Central memory CD8-positive, alpha-beta T cell (primary cell): ENCODE results near the gene LMOD3.

Experiments
- ATAC-seq: fragments of 150-1000 bp; cut with Tn5 transposase; replicated peaks from 2 replicates; pipeline ENCODE4 v1.10.0; 2022; ENCODE audit warnings: mild to moderate bottlenecking, moderate FRiP score, moderate number of reproducible peaks; ENCODE audit not compliant: poor library complexity, severe bottlenecking; ENCODE audit errors: extremely low read depth
- DNase-seq, 2 donors: peaks; one replicate each; pipeline ENCODE4 v3.0.0; 2021; ENCODE audit warnings: low spot score in 2 of 2
- H3K27ac Mint-ChIP-seq: one replicate; pipeline ENCODE4 v1.8.0; 2022; ENCODE audit warnings: low read depth, mild to moderate bottlenecking, moderate library complexity, mixed read lengths
- H3K27me3 Mint-ChIP-seq: one replicate; pipeline ENCODE4 v1.8.0; 2022; ENCODE audit warnings: mixed read lengths
- H3K36me3 Mint-ChIP-seq: one replicate; pipeline ENCODE4 v1.8.0; 2022; ENCODE audit warnings: mild to moderate bottlenecking, moderate library complexity, mixed read lengths; ENCODE audit not compliant: insufficient read depth
- H3K4me1 Mint-ChIP-seq: one replicate; pipeline ENCODE4 v1.8.0; 2022; ENCODE audit warnings: mixed read lengths
- H3K4me3 Mint-ChIP-seq: one replicate; pipeline ENCODE4 v1.8.0; 2022; ENCODE audit warnings: mild to moderate bottlenecking, moderate library complexity, mixed read lengths
- H3K9me3 Mint-ChIP-seq: one replicate; pipeline ENCODE4 v1.8.0; 2022; ENCODE audit warnings: mixed read lengths

Gene LMOD3

DNA sequence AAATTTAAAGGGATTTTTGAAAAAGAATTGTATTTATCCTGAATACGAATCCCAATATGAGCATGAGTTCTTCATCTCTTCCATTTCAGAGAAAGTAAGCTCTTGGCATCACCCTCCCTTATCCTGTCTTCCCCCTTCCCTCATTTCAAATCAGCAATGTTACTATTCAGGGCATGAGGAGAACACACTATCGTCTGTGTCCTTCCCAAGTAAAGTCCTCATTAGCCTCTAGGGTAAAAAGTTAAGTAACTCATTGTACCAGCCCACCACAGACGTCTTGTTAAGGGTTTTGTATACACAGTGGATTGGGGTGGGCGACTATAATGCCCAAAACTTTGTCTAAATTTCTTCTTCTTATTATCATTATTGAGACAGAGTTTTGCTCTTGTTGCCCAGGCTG lies 22.8 kb downstream of the LMOD3 start:
- DNase-seq, result no peak
- ATAC-seq, result no peak
- H3K4me1 Mint-ChIP-seq, result peaks cover 66% of the 10 kb centered on the region
- H3K27ac Mint-ChIP-seq, result peak overlapping the region; percentile 30
- H3K27me3 Mint-ChIP-seq, result no peaks in the 10 kb centered on the region
- H3K36me3 Mint-ChIP-seq, result peaks cover 54% of the 10 kb centered on the region
- no peaks in the 10 kb centered on the region for H3K9me3 Mint-ChIP-seq
- no peak overlapping the region for H3K4me3 Mint-ChIP-seq

- H3K36me3 Mint-ChIP-seq, result peaks cover 45% of the 10 kb centered on the region
- no peak for DNase-seq
- H3K4me1 Mint-ChIP-seq, result peaks cover 69% of the 10 kb centered on the region
- ATAC-seq, result no peak
- H3K27me3 Mint-ChIP-seq, result no peaks in the 10 kb centered on the region
- no peaks in the 10 kb centered on the region for H3K9me3 Mint-ChIP-seq
- H3K27ac Mint-ChIP-seq, result peak overlapping the region; percentile 84
- H3K4me3 Mint-ChIP-seq, result peak overlapping the region; percentile 57
Measured at GRCh38 chr3:69097407-69098086, 24.8 kb downstream of the LMOD3 start.

DNA sequence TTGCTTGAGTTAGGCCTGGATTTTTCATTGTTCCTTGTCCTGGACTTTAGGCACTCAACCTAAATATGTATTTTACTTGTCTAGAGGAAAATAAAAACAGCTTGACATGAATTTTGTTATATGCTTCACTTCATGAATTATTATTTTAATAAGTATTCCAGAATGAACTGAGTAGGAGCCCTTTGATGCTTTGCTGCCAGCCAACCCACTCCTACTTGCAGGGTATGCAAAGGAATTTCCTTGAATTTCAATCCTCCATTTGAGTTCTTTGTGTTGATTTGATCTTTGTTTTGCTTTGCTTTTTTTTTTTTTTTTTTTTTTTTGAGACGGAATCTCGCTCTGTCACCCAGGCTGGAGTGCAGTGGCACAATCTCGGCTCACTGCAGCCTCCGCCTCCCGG lies 26.1 kb downstream of the LMOD3 start:
- DNase-seq (no peak), ATAC-seq (no peak)
- no peak overlapping the region for H3K4me3 Mint-ChIP-seq
- no peaks in the 10 kb centered on the region for H3K9me3 Mint-ChIP-seq
- peaks cover 40% of the 10 kb centered on the region for H3K36me3 Mint-ChIP-seq
- H3K27ac Mint-ChIP-seq, result peak overlapping the region; percentile 95
- H3K4me1 Mint-ChIP-seq, result peaks cover 71% of the 10 kb centered on the region
- H3K27me3 Mint-ChIP-seq, result no peaks in the 10 kb centered on the region

DNA sequence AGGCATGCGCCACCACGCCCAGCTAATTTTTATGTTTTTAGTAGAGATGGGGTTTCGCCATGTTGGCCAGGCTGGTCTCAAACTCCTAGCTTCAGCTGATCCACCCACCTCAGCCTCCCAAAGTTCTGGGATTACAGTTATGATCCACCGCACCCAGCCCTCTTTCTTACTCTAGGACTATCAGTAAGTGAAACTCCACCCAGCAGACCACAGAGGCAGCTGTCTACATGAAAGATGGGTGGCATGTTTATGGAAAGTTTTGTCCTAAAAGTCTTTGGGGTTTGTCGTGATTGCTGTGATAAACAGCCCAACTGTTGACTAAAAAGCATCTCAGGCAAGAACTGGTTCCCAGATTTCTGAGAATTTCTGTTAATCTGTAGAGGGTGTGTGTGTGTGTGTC lies 26.8 kb downstream of the LMOD3 start:
- Mint-ChIP-seq H3K4me3 (peak overlapping the region; percentile 93), H3K27ac (peak overlapping the region; percentile 95), H3K4me1 (peaks cover 75% of the 10 kb centered on the region), H3K27me3 (no peaks in the 10 kb centered on the region), H3K36me3 (peaks cover 43% of the 10 kb centered on the region), H3K9me3 (no peaks in the 10 kb centered on the region)
- no peak for DNase-seq
- no peak for ATAC-seq

DNA sequence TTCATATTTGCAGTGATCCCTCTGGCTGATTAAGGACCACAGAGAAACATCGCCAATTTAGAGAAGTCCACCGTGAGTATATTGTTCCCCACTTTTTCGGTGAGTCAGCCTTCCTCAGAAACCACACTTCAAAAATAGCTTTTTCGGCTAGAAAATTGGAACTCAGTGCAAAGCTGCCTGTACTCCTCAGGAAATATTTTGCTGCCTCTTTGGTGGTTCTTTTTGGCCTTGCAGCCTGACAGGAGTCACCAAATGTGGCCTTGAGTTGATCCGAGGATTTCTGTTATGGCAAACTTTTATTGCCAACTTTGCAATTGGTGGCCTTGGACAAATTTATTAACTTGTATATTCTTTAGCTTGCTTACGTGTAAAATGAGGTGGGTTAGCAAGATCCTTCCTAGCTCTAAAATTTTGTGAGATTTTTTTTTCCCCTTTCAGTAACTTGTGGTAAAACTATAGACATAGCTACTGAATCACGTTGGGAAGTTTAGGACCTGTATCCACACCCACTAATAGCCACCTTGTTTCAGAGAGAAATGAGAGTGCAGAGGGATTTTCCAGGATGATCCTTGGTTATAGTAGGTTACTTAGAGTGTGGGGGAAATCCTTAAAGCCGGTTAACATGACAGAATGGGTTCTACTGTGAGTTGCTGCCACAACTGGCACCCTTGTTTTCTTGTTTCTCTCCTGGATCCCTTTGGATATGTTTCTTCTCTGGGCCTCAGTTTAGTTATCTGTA lies 27.8 kb downstream of the LMOD3 start:
- Mint-ChIP-seq H3K4me3 (peak overlapping the region; percentile 93), H3K27ac (peak overlapping the region; percentile 95), H3K9me3 (no peaks in the 10 kb centered on the region), H3K36me3 (peaks cover 42% of the 10 kb centered on the region), H3K4me1 (peaks cover 76% of the 10 kb centered on the region), H3K27me3 (no peaks in the 10 kb centered on the region)
- DNase-seq, result no peak
- no peak for ATAC-seq

- Mint-ChIP-seq H3K36me3 (peaks cover 35% of the 10 kb centered on the region), H3K4me1 (peaks cover 73% of the 10 kb centered on the region), H3K27me3 (no peaks in the 10 kb centered on the region), H3K4me3 (peak overlapping the region; percentile 93), H3K27ac (peak overlapping the region; percentile 95), H3K9me3 (no peaks in the 10 kb centered on the region)
- ATAC-seq (peak; percentile 78), DNase-seq (no peak)
Measured at GRCh38 chr3:69092030-69092516, 30.3 kb downstream of the LMOD3 start.

GRCh38 chr3:69091389-69092029 lies 30.9 kb downstream of the LMOD3 start:
- Mint-ChIP-seq H3K4me3 (peak overlapping the region; percentile 93), H3K27ac (peak overlapping the region; percentile 95), H3K27me3 (no peaks in the 10 kb centered on the region), H3K36me3 (peaks cover 35% of the 10 kb centered on the region), H3K4me1 (peaks cover 70% of the 10 kb centered on the region), H3K9me3 (no peaks in the 10 kb centered on the region)
- no peak for ATAC-seq
- DNase-seq, result no peak

- H3K4me1 Mint-ChIP-seq, result peaks cover 67% of the 10 kb centered on the region
- no peaks in the 10 kb centered on the region for H3K27me3 Mint-ChIP-seq
- peak overlapping the region; percentile 95 for H3K27ac Mint-ChIP-seq
- no peak for ATAC-seq
- no peak for DNase-seq
- H3K9me3 Mint-ChIP-seq, result no peaks in the 10 kb centered on the region
- peaks cover 40% of the 10 kb centered on the region for H3K36me3 Mint-ChIP-seq
- H3K4me3 Mint-ChIP-seq, result peak overlapping the region; percentile 93
Measured at GRCh38 chr3:69090021-69090420, 32.4 kb downstream of the LMOD3 start.

DNA sequence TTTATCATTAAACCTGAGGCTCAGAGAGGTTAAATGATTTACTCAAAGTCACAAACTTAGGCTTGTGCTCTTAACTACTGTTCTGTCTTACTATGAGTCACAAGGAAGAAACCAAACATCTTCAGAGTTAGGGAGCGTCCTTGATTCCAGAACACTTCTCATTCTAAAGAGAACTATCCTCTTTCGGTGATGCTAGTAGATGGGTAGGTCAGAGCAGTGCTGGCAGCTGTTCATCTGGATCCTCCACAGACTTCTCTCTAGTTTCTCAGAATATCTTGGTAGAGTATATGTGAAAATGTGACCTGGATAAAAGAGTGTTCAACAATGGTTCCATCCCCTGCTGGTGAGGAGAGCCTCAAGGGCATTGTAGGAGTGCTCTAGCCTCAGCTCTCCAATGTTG lies 34.3 kb downstream of the LMOD3 start:
- ATAC-seq, result no peak

GRCh38 chr3:69087030-69087791 lies 35.2 kb downstream of the LMOD3 start:
- Mint-ChIP-seq H3K9me3 (no peaks in the 10 kb centered on the region), H3K27ac (peak overlapping the region; percentile 29), H3K4me3 (peak overlapping the region; percentile 93), H3K36me3 (peaks cover 37% of the 10 kb centered on the region), H3K4me1 (peaks cover 68% of the 10 kb centered on the region), H3K27me3 (no peaks in the 10 kb centered on the region)
- no peak for ATAC-seq
- no peak for DNase-seq

More for the DNA sequence above, 34.3 kb downstream of the LMOD3 start:
- H3K27ac Mint-ChIP-seq, result peak overlapping the region; percentile 95
- DNase-seq, result no peak
- no peaks in the 10 kb centered on the region for H3K27me3 Mint-ChIP-seq
- H3K9me3 Mint-ChIP-seq, result no peaks in the 10 kb centered on the region
- peaks cover 42% of the 10 kb centered on the region for H3K36me3 Mint-ChIP-seq
- H3K4me1 Mint-ChIP-seq, result peaks cover 65% of the 10 kb centered on the region
- H3K4me3 Mint-ChIP-seq, result peak overlapping the region; percentile 93

- H3K27ac Mint-ChIP-seq, result peak overlapping the region; percentile 90
- H3K9me3 Mint-ChIP-seq, result no peaks in the 10 kb centered on the region
- peak overlapping the region; percentile 93 for H3K4me3 Mint-ChIP-seq
- peaks cover 68% of the 10 kb centered on the region for H3K4me1 Mint-ChIP-seq
- DNase-seq (no peak), ATAC-seq (no peak)
- peaks cover 37% of the 10 kb centered on the region for H3K36me3 Mint-ChIP-seq
- no peaks in the 10 kb centered on the region for H3K27me3 Mint-ChIP-seq
Measured at GRCh38 chr3:69085833-69086722, 36.3 kb downstream of the LMOD3 start.
